ENCODE results near the gene MPV17L2.

The MPV17L2 gene

GRCh38 chr19:18193388-18194180 lies 566 bp downstream of the MPV17L2 start:
- peak overlapping the region; percentile 81 for H3K4me3 ChIP-seq (ENCODE audit: low read depth, low read length)

GRCh38 chr19:18194181-18194530 lies 1.1 kb downstream of the MPV17L2 start:
- no peak overlapping the region for H2AFZ ChIP-seq

More at GRCh38 chr19:18193388-18194180, 566 bp downstream of the MPV17L2 start:
- no peak for TF ChIP-seq CTCF (IDR thresholded peaks at IDR 0.05)
- Histone ChIP-seq H3K4me2 (ENCODE audit: low read length) (peak overlapping the region; percentile 90), H3K9ac (peak overlapping the region; percentile 49), H3K36me3 (ENCODE audit: control insufficient read depth, insufficient read depth, low read length) (no peaks in the 10 kb centered on the region), H3K27ac (peak overlapping the region; percentile 61), H2AFZ (peak overlapping the region; percentile 91), H3K9me3 (ENCODE audit: control insufficient read depth, low read length) (no peaks in the 10 kb centered on the region), H3K79me2 (no peaks in the 10 kb centered on the region), H3K4me1 (peaks cover 5% of the 10 kb centered on the region), H3K27me3 (ENCODE audit: control insufficient read depth, insufficient read depth, low read length) (no peaks in the 10 kb centered on the region)

GRCh38 chr19:18194554-18195238 lies 1.7 kb downstream of the MPV17L2 start:
- Histone ChIP-seq H3K4me3 (ENCODE audit: low read depth, low read length) (peak overlapping the region; percentile 81), H3K27ac (no peak overlapping the region)
- TF ChIP-seq CTCF (IDR thresholded peaks at IDR 0.05): no peak

More at GRCh38 chr19:18194181-18194530, 1.1 kb downstream of the MPV17L2 start:
- Histone ChIP-seq H3K4me2 (ENCODE audit: low read length) (peak overlapping the region; percentile 90), H3K4me1 (peaks cover 5% of the 10 kb centered on the region), H3K27ac (no peak overlapping the region), H3K27me3 (ENCODE audit: control insufficient read depth, insufficient read depth, low read length) (no peaks in the 10 kb centered on the region), H3K9me3 (ENCODE audit: control insufficient read depth, low read length) (no peaks in the 10 kb centered on the region), H3K79me2 (no peaks in the 10 kb centered on the region), H3K9ac (no peak overlapping the region), H3K36me3 (ENCODE audit: control insufficient read depth, insufficient read depth, low read length) (no peaks in the 10 kb centered on the region), H3K4me3 (ENCODE audit: low read depth, low read length) (peak overlapping the region; percentile 81)
- no peak for TF ChIP-seq CTCF (IDR thresholded peaks at IDR 0.05)

GRCh38 chr19:18196511-18196845 lies 3.5 kb downstream of the MPV17L2 start:
- H2AFZ ChIP-seq: no peak overlapping the region
- H3K27me3 ChIP-seq (ENCODE audit: control insufficient read depth, insufficient read depth, low read length): no peaks in the 10 kb centered on the region
- H3K4me2 ChIP-seq (ENCODE audit: low read length): no peak overlapping the region
- no peak overlapping the region for H3K27ac ChIP-seq
- H3K4me1 ChIP-seq: peaks cover 5% of the 10 kb centered on the region
- no peaks in the 10 kb centered on the region for H3K36me3 ChIP-seq (ENCODE audit: control insufficient read depth, insufficient read depth, low read length)
- H3K9ac ChIP-seq: no peak overlapping the region
- H3K4me3 ChIP-seq (ENCODE audit: low read depth, low read length): no peak overlapping the region
- no peak for TF ChIP-seq CTCF (IDR thresholded peaks at IDR 0.05)
- H3K9me3 ChIP-seq (ENCODE audit: control insufficient read depth, low read length): no peaks in the 10 kb centered on the region
- H3K79me2 ChIP-seq: no peaks in the 10 kb centered on the region

More at GRCh38 chr19:18194554-18195238, 1.7 kb downstream of the MPV17L2 start:
- peak overlapping the region; percentile 90 for H3K4me2 ChIP-seq (ENCODE audit: low read length)
- no peak overlapping the region for H3K9ac ChIP-seq
- H2AFZ ChIP-seq: no peak overlapping the region
- H3K27me3 ChIP-seq (ENCODE audit: control insufficient read depth, insufficient read depth, low read length): no peaks in the 10 kb centered on the region
- H3K36me3 ChIP-seq (ENCODE audit: control insufficient read depth, insufficient read depth, low read length): no peaks in the 10 kb centered on the region
- no peaks in the 10 kb centered on the region for H3K9me3 ChIP-seq (ENCODE audit: control insufficient read depth, low read length)
- peaks cover 5% of the 10 kb centered on the region for H3K4me1 ChIP-seq
- H3K79me2 ChIP-seq: no peaks in the 10 kb centered on the region

Data from parathyroid adenoma (tissue), 2 donors.